ENCODE results near the gene NUP98. TPM values are rescaled to one million over a fixed set of nuclear protein-coding genes. Genes with fewer than 3 reads are reported as not detected.
A peak's percentile ranks its signal among the peaks of the same experiment; 100 is the strongest.

The NUP98 gene
- total and polyA plus RNA-seq, 2 experiments from 2014 or later: 23.6 to 81.4 TPM

DNA sequence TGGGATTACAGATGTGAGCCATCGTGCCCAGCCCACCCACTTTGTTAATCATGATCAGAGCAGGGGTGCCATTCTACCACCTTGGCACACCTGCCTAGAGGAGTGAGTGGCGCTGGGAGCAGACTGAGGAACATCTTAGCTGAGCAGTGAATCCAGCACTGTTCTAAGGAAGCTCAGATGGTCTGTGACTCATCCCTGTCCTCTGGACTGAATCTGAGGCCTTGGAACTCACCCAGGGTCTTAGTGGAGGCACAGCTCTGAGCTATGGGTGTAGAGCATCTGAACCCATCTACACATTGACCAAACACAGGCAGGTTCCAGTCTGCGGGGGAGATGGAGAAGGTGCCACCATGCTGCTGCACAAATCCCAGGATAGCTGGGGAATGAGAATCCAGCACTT, 25.9 kb upstream of the NUP98 start:
- no peaks in the 10 kb centered on the region for H3K79me2 ChIP-seq
- H3K36me3 ChIP-seq (replicated peaks; ENCODE audit: insufficient read depth, low read depth): no peaks in the 10 kb centered on the region
- H3K4me1 ChIP-seq (ENCODE audit: insufficient read depth): no peaks in the 10 kb centered on the region
- no peak overlapping the region for H3K4me2 ChIP-seq
- 94% methylated on average over 3 of the region's 3 CpGs for WGBS (ENCODE audit: low lambda C conversion rate, missing lambda C conversion rate)
- no peak overlapping the region for H2AFZ ChIP-seq
- H3K4me3 ChIP-seq: no peak overlapping the region
- no peaks in the 10 kb centered on the region for H3K9me3 ChIP-seq (ENCODE audit: low read depth)
- H3K9me2 ChIP-seq (replicated peaks; ENCODE audit: insufficient read depth): no peaks in the 10 kb centered on the region
- H4K20me1 ChIP-seq (ENCODE audit: insufficient read depth, poor library complexity, severe bottlenecking): no peaks in the 10 kb centered on the region
- no peak overlapping the region for H3K27ac ChIP-seq
- DNase-seq (ENCODE audit: low spot score): peak; percentile 44
- TF ChIP-seq, protein P1, sequence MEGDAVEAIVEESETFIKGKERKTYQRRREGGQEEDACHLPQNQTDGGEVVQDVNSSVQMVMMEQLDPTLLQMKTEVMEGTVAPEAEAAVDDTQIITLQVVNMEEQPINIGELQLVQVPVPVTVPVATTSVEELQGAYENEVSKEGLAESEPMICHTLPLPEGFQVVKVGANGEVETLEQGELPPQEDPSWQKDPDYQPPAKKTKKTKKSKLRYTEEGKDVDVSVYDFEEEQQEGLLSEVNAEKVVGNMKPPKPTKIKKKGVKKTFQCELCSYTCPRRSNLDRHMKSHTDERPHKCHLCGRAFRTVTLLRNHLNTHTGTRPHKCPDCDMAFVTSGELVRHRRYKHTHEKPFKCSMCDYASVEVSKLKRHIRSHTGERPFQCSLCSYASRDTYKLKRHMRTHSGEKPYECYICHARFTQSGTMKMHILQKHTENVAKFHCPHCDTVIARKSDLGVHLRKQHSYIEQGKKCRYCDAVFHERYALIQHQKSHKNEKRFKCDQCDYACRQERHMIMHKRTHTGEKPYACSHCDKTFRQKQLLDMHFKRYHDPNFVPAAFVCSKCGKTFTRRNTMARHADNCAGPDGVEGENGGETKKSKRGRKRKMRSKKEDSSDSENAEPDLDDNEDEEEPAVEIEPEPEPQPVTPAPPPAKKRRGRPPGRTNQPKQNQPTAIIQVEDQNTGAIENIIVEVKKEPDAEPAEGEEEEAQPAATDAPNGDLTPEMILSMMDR (IDR thresholded peaks at IDR 0.05; ENCODE audit: poor library complexity): no peak
- TF ChIP-seq EZH2phosphoT487 (IDR thresholded peaks at IDR 0.05; ENCODE audit: low read depth, severe bottlenecking, unreplicated experiment): no peak
- TF ChIP-seq EZH2 (IDR thresholded peaks at IDR 0.05; ENCODE audit: borderline replicate concordance): no peak
- no peaks in the 10 kb centered on the region for H3K27me3 ChIP-seq

- Histone ChIP-seq H3K36me3 (replicated peaks; ENCODE audit: insufficient read depth, low read depth) (no peaks in the 10 kb centered on the region), H3K27ac (no peak overlapping the region), H3K9me3 (ENCODE audit: low read depth) (no peaks in the 10 kb centered on the region), H3K79me2 (no peaks in the 10 kb centered on the region), H3K27me3 (no peaks in the 10 kb centered on the region), H3K4me1 (ENCODE audit: insufficient read depth) (no peaks in the 10 kb centered on the region), H3K4me3 (no peak overlapping the region), H4K20me1 (ENCODE audit: insufficient read depth, poor library complexity, severe bottlenecking) (no peaks in the 10 kb centered on the region), H3K4me2 (no peak overlapping the region), H2AFZ (no peak overlapping the region), H3K9me2 (replicated peaks; ENCODE audit: insufficient read depth) (no peaks in the 10 kb centered on the region)
- 98% methylated on average over 7 of the region's 7 CpGs for WGBS (ENCODE audit: low lambda C conversion rate, missing lambda C conversion rate)
- TF ChIP-seq, protein P1 (IDR thresholded peaks at IDR 0.05; ENCODE audit: poor library complexity): no peak
- TF ChIP-seq EZH2phosphoT487 (IDR thresholded peaks at IDR 0.05; ENCODE audit: low read depth, severe bottlenecking, unreplicated experiment): no peak
- no peak for DNase-seq (ENCODE audit: low spot score)
Measured at GRCh38 chr11:3822312-3822711, 25.0 kb upstream of the NUP98 start.

GRCh38 chr11:3820971-3821370, 23.6 kb upstream of the NUP98 start:
- 94% methylated on average over 2 of the region's 2 CpGs for WGBS (ENCODE audit: low lambda C conversion rate, missing lambda C conversion rate)
- no peak overlapping the region for H2AFZ ChIP-seq
- H3K36me3 ChIP-seq (replicated peaks; ENCODE audit: insufficient read depth, low read depth): no peaks in the 10 kb centered on the region
- no peaks in the 10 kb centered on the region for H3K9me3 ChIP-seq (ENCODE audit: low read depth)
- no peaks in the 10 kb centered on the region for H3K27me3 ChIP-seq
- H3K4me2 ChIP-seq: no peak overlapping the region
- TF ChIP-seq EZH2phosphoT487 (IDR thresholded peaks at IDR 0.05; ENCODE audit: low read depth, severe bottlenecking, unreplicated experiment) (no peak), EZH2 (IDR thresholded peaks at IDR 0.05; ENCODE audit: borderline replicate concordance) (no peak)
- TF ChIP-seq, protein P1 (IDR thresholded peaks at IDR 0.05; ENCODE audit: poor library complexity): no peak
- no peaks in the 10 kb centered on the region for H3K4me1 ChIP-seq (ENCODE audit: insufficient read depth)
- no peak overlapping the region for H3K4me3 ChIP-seq
- DNase-seq (ENCODE audit: low spot score): no peak
- no peaks in the 10 kb centered on the region for H3K79me2 ChIP-seq
- no peaks in the 10 kb centered on the region for H3K9me2 ChIP-seq (replicated peaks; ENCODE audit: insufficient read depth)
- no peak overlapping the region for H3K27ac ChIP-seq
- H4K20me1 ChIP-seq (ENCODE audit: insufficient read depth, poor library complexity, severe bottlenecking): no peaks in the 10 kb centered on the region
